Myocyte (in vitro differentiated cells): ENCODE data around the gene SNUPN. TPM values are rescaled to one million over a fixed set of nuclear protein-coding genes. Genes with fewer than 3 reads are reported as not detected.

Experiments
- DNase-seq: peaks from one replicate; pipeline ENCODE4 v3.0.0-alpha.2; 2012; ENCODE audit warnings: low read depth
- polyA plus RNA-seq: library from polyadenylated mRNA; unstranded; fragments of >200 nt; gene quantifications from one replicate; pipeline ENCODE4 v1.2.1, GENCODE V29; 2012; ENCODE audit warnings: missing spikeins
- total RNA-seq: library from RNA; depleted of rRNA; stranded (reverse); fragments of >200 nt; gene quantifications from 2 replicates; pipeline ENCODE4 v1.2.3, GENCODE V29; 2014

Gene SNUPN
- 30.4 and 33.0 TPM in 2 replicates for total RNA-seq
- 26.2 TPM for polyA plus RNA-seq

DNA sequence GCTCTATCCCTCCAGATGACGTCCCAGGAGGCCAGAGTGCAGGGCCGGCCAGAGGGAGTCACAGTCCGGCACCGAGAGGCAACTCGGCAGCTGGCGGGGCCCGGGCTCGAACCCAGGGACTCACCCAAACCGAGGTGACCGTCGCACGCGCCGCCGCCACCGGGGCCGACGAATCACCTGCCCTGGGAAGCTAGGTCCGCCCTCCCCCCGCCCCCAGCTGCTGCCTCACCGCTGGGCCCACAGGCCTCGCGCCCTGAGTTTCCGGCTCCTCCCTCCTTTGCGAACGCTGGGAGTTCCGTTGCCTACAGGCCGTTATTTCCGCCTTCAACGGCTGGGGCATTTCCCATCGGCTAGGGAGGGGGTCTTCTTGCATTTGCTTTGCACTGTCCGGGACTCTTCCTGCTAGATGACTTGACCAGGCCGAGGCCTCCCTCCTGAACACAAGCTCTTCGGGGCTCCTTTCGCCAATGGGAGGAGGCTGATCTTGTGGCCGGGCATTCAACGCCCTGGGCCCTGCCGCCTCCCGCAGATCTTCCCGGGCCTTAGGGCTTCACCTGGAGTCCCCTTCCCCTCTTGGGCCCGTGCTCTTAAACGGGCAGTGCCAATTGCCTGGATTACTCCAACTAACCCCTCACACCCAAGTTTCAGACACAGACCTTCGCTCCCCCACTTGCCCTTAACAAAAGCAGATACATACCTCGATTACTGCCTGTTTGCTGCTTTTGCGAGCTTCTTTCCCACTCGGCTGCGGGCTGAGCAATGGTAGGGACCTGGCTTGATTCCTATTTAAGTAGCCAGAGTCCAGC lies at the start of gene SNUPN:
TSS of gene SNUPN (minus strand) at position 184 of the 806 bp plus-strand sequence. CDS start 4,674 bp downstream, outside the sequence.
- peak; percentile 94 for DNase-seq

DNA sequence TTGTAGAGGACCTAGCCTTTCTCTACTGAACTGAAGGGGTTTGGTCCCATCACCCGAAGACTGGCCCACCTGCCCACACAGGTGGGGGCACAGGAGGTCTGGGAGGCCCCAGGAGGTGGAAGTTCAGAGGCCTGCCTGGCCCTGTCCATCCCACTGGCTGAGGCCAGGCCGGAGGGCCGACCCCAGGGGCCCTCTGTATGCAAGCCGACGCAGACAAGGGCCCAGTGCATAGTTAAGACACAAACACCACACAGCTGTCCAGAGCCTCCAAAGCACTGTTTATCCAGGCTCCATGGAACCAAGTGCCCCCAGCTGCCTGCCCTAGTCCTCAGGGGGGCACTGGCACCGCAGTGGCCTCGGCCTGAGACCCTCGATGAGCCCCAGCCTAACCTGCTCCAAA lies 48.8 kb upstream of the SNUPN start:
- no peak for DNase-seq

DNA sequence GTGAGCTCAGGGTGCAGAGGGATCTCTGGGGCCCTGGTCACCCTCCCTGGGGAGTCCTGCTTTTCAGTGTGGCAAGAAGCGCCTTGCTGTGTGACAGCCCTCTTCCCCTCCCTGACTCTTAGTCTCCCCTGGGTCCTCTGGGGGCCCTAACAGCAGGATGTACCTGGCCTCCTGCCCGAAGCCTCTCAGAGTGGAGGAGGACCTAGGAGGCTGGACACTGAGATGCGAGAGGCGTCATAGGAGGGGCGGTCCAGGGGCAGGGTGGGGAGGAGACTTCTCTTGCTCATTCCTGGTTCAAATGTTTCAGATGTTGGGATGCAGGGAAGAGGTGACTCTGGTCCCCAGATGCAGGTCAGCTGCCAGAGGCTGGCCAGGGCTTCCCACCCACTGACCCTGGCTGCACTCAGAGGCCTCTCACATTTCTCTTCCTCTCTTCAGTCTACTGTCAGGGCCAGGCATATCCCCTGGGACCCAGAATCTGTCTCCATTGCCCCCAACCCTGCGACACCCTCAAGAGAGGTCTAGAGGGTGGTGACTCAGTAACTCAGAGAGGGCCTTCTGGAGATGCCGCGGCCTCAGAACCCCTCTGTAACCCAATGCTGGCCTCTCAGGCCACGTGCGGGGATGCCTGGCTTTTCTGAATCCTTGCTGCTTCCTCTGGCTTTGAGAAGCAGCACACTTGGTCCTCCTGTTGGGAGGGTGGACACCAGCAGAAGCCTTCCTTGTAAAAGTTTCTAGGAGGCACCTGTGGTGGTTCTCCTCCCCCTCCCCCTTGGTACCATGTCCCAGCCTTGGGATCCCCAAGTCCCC lies 48.1 kb upstream of the SNUPN start:
- peak; percentile 40 for DNase-seq

- peak; percentile 65 for DNase-seq
Measured at GRCh38 chr15:75672646-75673425, 47.3 kb upstream of the SNUPN start.

DNA sequence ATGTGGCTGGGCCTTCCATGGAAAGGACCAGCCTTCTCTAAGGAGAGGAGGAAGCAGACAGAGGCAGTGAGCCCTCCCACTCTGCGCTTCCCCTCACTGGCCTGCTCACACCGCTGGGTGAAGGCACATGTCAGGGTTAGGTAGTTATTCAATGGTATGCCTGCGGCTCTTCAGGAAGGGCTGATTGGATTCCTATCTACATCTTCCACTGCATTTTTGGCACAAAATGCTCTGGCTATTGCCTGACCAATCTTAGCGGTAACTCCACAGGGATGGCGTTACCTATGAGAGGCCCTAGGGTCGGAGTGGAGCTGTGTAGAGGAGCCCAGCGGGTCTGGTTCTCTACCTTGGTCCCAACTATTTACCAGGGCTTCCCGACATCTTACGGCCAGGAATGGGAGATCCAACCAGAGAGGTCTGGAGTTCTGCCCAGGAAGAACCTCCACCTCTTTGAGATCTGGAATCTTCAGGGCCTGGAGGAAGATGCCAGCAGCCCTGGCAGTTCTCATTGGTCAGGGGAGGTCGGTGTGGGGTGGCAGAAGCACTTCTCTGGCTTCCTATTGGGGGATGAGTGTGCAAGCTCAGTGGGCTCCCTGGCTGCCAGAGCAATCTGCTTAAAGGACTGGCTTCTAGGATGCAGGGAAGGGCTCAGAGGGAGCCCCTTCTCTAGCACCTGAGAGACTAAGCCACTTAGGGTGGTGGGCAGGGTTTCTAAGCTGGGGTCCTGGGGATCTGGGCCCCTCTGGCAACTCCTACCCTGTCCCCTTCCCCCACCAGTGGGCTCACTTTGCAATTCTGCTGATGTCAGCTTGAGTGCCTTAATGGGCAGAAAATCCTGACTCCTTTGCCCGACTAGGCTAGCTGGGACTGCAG lies 46.4 kb upstream of the SNUPN start:
- no peak for DNase-seq

DNA sequence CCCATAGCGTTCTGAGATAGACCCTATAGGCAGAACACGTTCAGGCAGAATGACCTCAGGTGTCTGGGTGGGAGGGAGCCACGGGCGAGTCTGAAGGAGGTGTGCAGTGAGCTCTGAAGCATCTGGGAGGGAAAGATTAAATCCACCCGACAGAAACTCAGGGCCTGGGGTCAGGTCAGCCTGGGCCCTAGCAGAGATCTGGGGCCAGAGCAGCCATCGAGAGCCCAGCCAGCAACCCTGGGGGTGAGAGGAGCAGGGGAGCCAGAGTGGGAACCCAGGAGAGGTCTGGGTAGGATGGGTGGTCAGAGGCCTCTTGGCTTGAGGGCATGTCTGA lies 44.3 kb upstream of the SNUPN start:
- DNase-seq, result no peak

DNA sequence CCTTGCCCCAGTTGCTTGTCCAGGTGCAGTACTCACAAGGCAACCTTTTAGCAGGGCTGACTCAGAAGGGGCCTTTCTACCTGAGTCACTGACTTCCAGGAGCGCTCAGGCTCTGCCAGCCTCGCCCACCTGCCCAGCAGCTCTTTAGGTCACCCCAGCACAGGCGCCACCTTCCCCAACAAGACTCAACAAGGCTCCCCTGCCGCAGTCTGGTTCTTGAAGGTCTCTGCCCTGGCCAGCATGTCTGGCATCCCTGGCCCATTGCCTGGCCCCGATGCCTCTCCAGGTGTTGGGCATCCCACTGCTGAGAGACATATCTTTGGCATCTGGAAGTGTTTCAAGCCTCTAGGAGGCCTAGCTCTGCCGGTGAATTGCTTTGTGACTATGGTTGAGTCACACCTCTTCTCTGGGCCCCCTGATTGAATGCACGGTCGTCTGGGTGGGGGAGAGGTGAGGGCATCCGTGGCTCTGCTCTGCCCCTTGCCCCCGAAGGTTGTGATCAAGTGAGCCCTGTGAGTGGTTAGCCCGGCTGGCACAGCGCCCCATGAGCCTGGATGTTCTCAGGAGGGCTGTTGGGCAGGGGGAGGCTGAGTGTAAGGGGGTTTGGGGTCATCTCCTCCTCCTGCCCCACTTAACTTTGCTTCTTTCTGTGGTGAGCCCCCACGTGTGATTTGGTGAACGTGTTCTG lies 43.8 kb upstream of the SNUPN start:
- DNase-seq, result no peak

- DNase-seq, result peak; percentile 99
Measured at GRCh38 chr15:75666823-75667501, 41.4 kb upstream of the SNUPN start.

DNA sequence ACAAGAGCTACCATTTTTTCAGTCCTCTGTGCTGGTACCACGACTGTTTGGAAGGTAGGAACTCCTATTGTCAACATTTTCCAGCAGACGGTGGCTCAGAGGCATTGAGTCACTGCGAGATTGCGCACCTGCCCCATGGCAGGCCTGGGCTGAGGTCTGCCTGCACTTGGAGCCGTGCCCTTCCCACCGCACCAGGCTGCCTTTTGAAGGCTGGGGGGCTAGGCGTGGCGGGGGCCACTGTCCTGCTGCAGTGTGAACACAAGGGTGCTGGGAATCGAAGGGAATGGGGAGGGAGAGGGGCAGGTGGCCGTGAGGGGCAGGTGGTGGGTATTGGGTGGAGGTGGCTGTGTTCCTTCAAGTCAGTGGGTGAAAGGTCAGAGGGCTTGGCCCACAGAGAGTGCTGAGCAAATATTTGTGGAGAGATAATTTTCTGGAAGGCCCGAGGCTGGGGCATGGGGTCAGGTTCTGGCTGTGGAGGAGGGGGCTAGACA lies 38.5 kb upstream of the SNUPN start:
- peak; percentile 26 for DNase-seq

DNA sequence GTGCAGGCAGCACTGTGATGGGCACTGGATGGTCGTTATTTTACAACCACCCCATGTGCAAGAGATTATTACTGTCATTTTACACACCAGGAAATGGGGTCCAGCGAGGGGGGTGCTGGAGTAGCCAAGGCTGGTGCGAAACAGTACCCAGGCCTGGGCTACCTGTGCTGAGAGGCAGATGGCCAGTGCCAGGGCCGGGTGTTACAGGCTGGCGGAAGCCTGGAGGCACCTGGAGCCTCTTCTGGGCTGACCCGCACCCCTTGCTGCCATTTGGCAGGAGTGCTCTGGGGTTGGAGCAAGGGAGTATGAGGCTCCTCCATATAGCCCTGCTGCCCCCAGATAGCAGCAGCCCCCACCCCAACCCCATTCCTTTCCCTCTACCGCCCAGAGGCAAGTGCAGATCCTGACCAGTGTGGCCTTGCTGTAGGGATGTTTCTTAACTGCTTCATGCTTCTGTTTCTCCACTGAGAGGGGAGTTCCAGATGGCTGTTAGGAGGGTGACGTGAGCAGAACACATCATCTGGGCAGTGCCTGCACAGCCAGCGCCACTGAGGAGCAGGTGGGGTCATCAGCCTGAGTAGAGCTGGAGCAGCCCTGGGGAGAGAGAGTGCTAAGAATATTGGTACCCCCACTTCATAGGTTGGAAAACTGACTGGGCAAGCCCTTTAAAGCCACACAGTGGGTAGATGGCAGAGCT lies 37.4 kb upstream of the SNUPN start:
- DNase-seq, result no peak

DNA sequence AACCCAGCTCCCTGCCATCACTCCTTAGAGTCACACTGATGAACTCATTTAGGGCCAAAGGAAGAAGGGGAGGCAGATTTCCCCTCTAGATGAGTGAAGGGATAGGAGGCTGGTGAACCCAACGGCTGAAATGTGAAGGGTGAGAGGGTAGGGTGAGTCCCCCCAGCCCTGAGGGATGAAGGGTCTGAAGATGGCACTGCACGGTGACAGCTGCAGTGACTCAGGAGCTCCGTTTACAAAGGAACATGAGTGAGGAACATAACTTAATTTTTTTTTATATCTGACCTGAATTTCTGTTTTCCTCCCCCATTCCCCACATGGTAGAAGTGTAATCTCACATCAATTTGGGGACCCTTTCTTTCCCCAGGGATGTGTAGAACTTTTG lies 36.2 kb upstream of the SNUPN start:
- peak; percentile 67 for DNase-seq

GRCh38 chr15:75661100-75661755 lies 35.7 kb upstream of the SNUPN start:
- DNase-seq, result peak; percentile 95

DNA sequence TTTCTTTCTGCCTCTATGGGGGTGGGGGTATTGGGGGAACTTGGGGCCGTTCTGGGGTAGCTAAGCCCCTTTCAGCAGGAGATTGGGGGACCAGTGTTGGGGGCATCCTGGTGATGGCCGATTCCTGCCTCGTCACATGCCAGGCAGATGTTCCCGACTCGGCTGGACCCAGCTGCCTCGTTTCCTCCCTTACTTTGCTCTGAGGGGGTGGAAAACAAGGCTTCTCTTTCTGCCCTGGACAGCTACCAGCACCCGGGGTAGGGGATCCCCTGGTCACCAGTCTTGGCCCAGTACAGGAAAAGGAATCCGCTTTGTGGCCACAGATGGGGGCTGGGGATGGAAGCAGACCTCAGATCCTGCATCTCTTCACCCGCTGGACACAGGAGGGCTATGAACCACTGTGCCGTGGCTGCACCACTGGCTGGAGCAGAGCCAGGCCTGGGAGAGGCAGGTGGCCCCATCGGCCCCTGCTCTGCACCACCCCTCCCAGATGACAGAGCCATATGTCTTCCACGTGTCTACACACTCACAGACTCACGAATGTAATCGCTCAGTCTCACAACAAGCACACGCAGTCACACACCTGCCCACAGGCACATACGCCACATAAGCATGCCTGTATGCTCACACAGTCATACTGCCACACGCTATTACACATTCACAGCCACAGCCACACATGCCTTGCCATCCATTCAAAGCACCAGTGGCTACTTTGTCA lies 34.6 kb upstream of the SNUPN start:
- DNase-seq, result peak; percentile 63

DNA sequence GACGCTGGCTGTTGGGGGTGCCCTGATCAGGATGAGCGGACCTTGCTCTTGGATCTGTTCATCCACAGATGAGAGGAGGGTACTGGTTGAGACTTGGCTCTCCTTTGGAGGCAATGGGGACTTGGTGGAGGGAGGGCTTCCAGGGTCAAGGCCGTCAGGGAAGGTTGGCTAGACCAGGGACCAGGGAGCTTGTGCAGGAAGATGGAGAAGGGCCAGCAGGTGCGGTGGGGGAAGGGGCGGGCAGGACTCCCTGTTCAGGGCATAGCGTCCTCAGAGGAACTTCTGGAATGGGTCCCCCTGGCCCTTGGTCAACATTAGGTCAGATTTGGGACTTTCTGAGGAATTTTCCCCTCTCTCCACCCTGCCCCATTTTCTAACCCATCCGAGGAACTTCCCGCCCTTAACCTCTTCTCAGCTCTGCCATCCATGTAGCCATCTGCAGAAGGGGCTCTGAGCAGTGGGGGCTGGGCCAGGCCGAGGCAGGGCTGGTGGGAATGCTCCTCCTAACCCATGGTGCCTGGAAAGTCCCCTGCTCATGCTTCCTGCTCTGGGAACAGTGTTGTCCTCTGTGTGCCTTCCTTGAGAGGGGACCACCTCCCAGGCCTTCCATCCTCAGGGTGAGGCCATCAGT lies 33.7 kb upstream of the SNUPN start:
- DNase-seq, result no peak

GRCh38 chr15:75656813-75657212 lies 31.3 kb upstream of the SNUPN start:
- no peak for DNase-seq

DNA sequence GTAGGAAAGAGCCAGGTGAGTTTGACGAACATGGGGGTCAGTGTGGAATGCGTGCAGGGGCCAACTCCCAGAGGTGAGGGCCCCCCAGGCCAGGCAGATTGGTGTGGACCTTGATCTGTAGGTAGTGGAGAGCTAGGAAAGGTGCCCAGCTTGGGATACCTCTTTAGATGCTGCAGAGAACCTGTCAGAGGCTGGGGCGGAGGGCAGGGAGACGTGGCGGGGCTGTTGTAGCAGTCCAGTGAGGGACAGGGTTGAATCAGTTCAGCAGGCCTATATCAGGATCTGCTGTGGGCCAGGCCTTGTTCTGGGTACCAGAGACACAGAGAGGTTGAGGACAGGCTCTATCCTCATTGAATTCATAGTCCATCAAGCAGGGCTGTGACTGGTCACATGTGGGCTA lies 30.8 kb upstream of the SNUPN start:
- DNase-seq, result no peak

DNA sequence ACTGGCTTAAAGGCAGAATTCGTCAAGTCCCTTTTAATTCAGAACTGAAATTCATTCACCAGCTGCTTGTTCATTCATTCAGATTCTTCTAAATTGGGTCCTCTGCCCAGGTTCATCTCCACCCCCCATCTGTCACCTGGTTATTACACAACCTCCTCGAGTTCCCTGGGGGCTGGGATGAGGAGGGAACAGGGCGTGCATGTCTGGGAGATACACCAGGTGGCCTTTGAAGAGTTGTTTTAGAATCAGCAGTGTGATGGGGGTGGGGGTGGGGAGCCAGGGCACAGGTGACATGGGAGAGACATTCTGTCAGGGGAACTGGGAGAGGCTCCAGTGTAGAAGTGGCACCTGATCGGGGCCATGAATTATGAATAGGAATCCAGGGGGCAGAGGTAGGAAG lies 30.4 kb upstream of the SNUPN start:
- no peak for DNase-seq
